ENCODE results near the gene DNAJC5. TPM values are rescaled to one million over a fixed set of nuclear protein-coding genes. Genes with fewer than 3 reads are reported as not detected.

Gene DNAJC5
- total and polyA plus RNA-seq, 2 donors (not counting 3 experiments of a cell fraction or from before 2014, with no cell fraction given) = 44.7 to 60.3 TPM

GRCh38 chr20:63881451-63882226, 13.3 kb upstream of the DNAJC5 start:
- TF ChIP-seq JUN (IDR thresholded peaks at IDR 0.05; ENCODE audit: borderline replicate concordance, insufficient read depth, insufficient read length, low read depth) = no peak
- no peak for TF ChIP-seq POLR2A (IDR thresholded peaks at IDR 0.05; ENCODE audit: low read depth, low read length)
- no peak for TF ChIP-seq MYC (IDR thresholded peaks at IDR 0.05; ENCODE audit: low read depth, low read length)
- no peak for TF ChIP-seq CTCF (IDR thresholded peaks at IDR 0.05; ENCODE audit: extremely low read depth in 1 of 2, insufficient read depth in 1 of 2, low read depth in 1 of 2, low read length in 2 of 2)
- TF ChIP-seq POLR2AphosphoS5 (IDR thresholded peaks at IDR 0.05; ENCODE audit: insufficient read depth, low read depth, low read length) = no peak
- no peak for TF ChIP-seq EZH2 (IDR thresholded peaks at IDR 0.05; ENCODE audit: borderline replicate concordance, low read depth, low read length, severe bottlenecking)
- TF ChIP-seq GATA2 (IDR thresholded peaks at IDR 0.05; ENCODE audit: insufficient read depth, insufficient read length, low read depth, low read length) = no peak
- no peak for TF ChIP-seq FOS (IDR thresholded peaks at IDR 0.05; ENCODE audit: borderline replicate concordance, insufficient read depth, low read length)
- TF ChIP-seq MAX (IDR thresholded peaks at IDR 0.05; ENCODE audit: insufficient read depth, insufficient read length) = no peak
- peaks cover 28% of the 10 kb centered on the region for H3K79me2 ChIP-seq (ENCODE audit: control insufficient read depth, insufficient read depth, low read length)
- ChIA-PET POLR2A (interaction anchor here (1.4 kb wide), 1 partner anchor 16 kb away, joined by 3 read pairs; the partner anchor contains the start of gene TPD52L2), CTCF (interaction anchor here (1.0 to 2.0 kb wide), 2 partner anchors 92 to 300 kb away, joined by 6 read pairs; no protein-coding TSS in a partner anchor)
- no peaks in the 10 kb centered on the region for H3K27me3 ChIP-seq (ENCODE audit: control insufficient read depth in 2 of 2, insufficient read depth in 2 of 2, low read length in 2 of 2)
- peaks cover 6 to 57% of the 10 kb centered on the region in 2 experiments for H3K36me3 ChIP-seq (ENCODE audit: control insufficient read depth in 2 of 2, extremely low read depth in 1 of 2, insufficient read depth in 2 of 2, low read length in 2 of 2)
- BruUV-seq (replicated peaks) = no TSS peak
- H3K4me2 ChIP-seq (ENCODE audit: insufficient read depth, low read length) = no peak overlapping the region
- no peak overlapping the region for H3K4me3 ChIP-seq (replicated peaks in 1 of 3; ENCODE audit: insufficient read depth in 1 of 3, low read depth in 1 of 3, low read length in 3 of 3)
- no peaks in the 10 kb centered on the region for H4K20me1 ChIP-seq (replicated peaks; ENCODE audit: control insufficient read depth, extremely low read depth, insufficient read depth, low read length)
- H3K27ac ChIP-seq (ENCODE audit: insufficient read depth, low read depth, low read length) = no peak overlapping the region
- no peaks in the 10 kb centered on the region for H3K4me1 ChIP-seq (ENCODE audit: control insufficient read depth, extremely low read depth, insufficient read depth, low read length)
- dilution Hi-C loops (cut with MboI; ENCODE audit: extremely low pct_ligation_motif_present, low sequenced_read_pairs) = no loop called here
- no peaks in the 10 kb centered on the region for H3K9me1 ChIP-seq (replicated peaks; ENCODE audit: control insufficient read depth, extremely low read depth, insufficient read depth, low read length)
- no peak for DNase-seq (ENCODE audit: low read depth, low spot score)
- intact Hi-C loops (cut with micrococcal nuclease) = no loop called here
- no peak overlapping the region for H3K9ac ChIP-seq (replicated peaks; ENCODE audit: extremely low read depth, insufficient read depth, low read length)
- no peak overlapping the region for H2AFZ ChIP-seq (ENCODE audit: low read depth, low read length)
- FAIRE-seq = no peak
- no peaks in the 10 kb centered on the region for H3K9me3 ChIP-seq (replicated peaks; ENCODE audit: control insufficient read depth, insufficient read depth, low read length)
